Activated naive CD4-positive, alpha-beta T cell treated with anti-CD3 and anti-CD28 coated beads, Interleukin-2, amount 10 ng/mL, durations not matched to agents 7 days and 5 days (primary cell): ENCODE measurements around the gene BPIFB4.

Experiments
- CTCF ChIA-PET: fragments of 350-600 bp; sonication (Branson Sonifier 250); formaldehyde crosslinking; loops from one replicate; lab custom pipeline; 2021; ENCODE audit warnings: antibody characterized with exemption; lab: Charles Lee
- DNase-seq: peaks from one replicate; pipeline ENCODE4 v3.0.0-alpha.2; 2020
- H3K27ac Mint-ChIP-seq: one replicate; pipeline ENCODE4 v1.8.0; 2021; ENCODE audit warnings: mild to moderate bottlenecking, moderate library complexity, mixed read lengths
- H3K27me3 Mint-ChIP-seq: one replicate; pipeline ENCODE4 v1.8.0; 2021; ENCODE audit warnings: mild to moderate bottlenecking, mixed read lengths
- H3K36me3 Mint-ChIP-seq: one replicate; pipeline ENCODE4 v1.8.0; 2021; ENCODE audit warnings: mixed read lengths
- H3K4me1 Mint-ChIP-seq: one replicate; pipeline ENCODE4 v1.8.0; 2021; ENCODE audit warnings: mixed read lengths
- H3K4me3 Mint-ChIP-seq: one replicate; pipeline ENCODE4 v1.8.0; 2021; ENCODE audit warnings: mild to moderate bottlenecking, moderate library complexity, mixed read lengths
- H3K9me3 Mint-ChIP-seq: one replicate; pipeline ENCODE4 v1.8.0; 2021; ENCODE audit warnings: mixed read lengths

The BPIFB4 gene

GRCh38 chr20:33127422-33128097 is 48.1 kb downstream of the BPIFB4 start:
- Mint-ChIP-seq H3K27me3 (peaks cover 25% of the 10 kb centered on the region), H3K4me3 (no peak overlapping the region), H3K36me3 (no peaks in the 10 kb centered on the region), H3K27ac (no peak overlapping the region), H3K9me3 (no peaks in the 10 kb centered on the region), H3K4me1 (no peaks in the 10 kb centered on the region)
- no peak for DNase-seq
- CTCF ChIA-PET, result no interaction called here

- H3K36me3 Mint-ChIP-seq, result no peaks in the 10 kb centered on the region
- no peaks in the 10 kb centered on the region for H3K4me1 Mint-ChIP-seq
- no peak overlapping the region for H3K4me3 Mint-ChIP-seq
- peaks cover 12% of the 10 kb centered on the region for H3K27me3 Mint-ChIP-seq
- no peaks in the 10 kb centered on the region for H3K9me3 Mint-ChIP-seq
- no peak overlapping the region for H3K27ac Mint-ChIP-seq
- DNase-seq, result no peak
- CTCF ChIA-PET, result no interaction called here
Measured at GRCh38 chr20:33130568-33131061, 51.2 kb downstream of the BPIFB4 start.

GRCh38 chr20:33131949-33132473 is 52.6 kb downstream of the BPIFB4 start:
- Mint-ChIP-seq H3K4me1 (no peaks in the 10 kb centered on the region), H3K9me3 (no peaks in the 10 kb centered on the region), H3K27ac (no peak overlapping the region), H3K4me3 (no peak overlapping the region), H3K27me3 (peaks cover 4% of the 10 kb centered on the region), H3K36me3 (no peaks in the 10 kb centered on the region)
- DNase-seq, result no peak
- CTCF ChIA-PET, result no interaction called here

- peaks cover 4% of the 10 kb centered on the region for H3K27me3 Mint-ChIP-seq
- no peak overlapping the region for H3K27ac Mint-ChIP-seq
- no peaks in the 10 kb centered on the region for H3K9me3 Mint-ChIP-seq
- DNase-seq, result no peak
- no peak overlapping the region for H3K4me3 Mint-ChIP-seq
- no peaks in the 10 kb centered on the region for H3K4me1 Mint-ChIP-seq
- CTCF ChIA-PET, result no interaction called here
- H3K36me3 Mint-ChIP-seq, result no peaks in the 10 kb centered on the region
Measured at GRCh38 chr20:33132513-33133372, 53.3 kb downstream of the BPIFB4 start.

GRCh38 chr20:33133373-33133941 is 54.0 kb downstream of the BPIFB4 start:
- H3K9me3 Mint-ChIP-seq, result no peaks in the 10 kb centered on the region
- DNase-seq, result no peak
- CTCF ChIA-PET, result no interaction called here
- no peak overlapping the region for H3K4me3 Mint-ChIP-seq
- no peak overlapping the region for H3K27ac Mint-ChIP-seq
- no peaks in the 10 kb centered on the region for H3K36me3 Mint-ChIP-seq
- no peaks in the 10 kb centered on the region for H3K4me1 Mint-ChIP-seq
- H3K27me3 Mint-ChIP-seq, result peaks cover 2% of the 10 kb centered on the region

GRCh38 chr20:33137195-33137594 is 57.8 kb downstream of the BPIFB4 start:
- H3K9me3 Mint-ChIP-seq, result no peaks in the 10 kb centered on the region
- no peaks in the 10 kb centered on the region for H3K27me3 Mint-ChIP-seq
- no peak overlapping the region for H3K4me3 Mint-ChIP-seq
- CTCF ChIA-PET, result no interaction called here
- no peak for DNase-seq
- H3K36me3 Mint-ChIP-seq, result no peaks in the 10 kb centered on the region
- no peaks in the 10 kb centered on the region for H3K4me1 Mint-ChIP-seq
- H3K27ac Mint-ChIP-seq, result no peak overlapping the region

GRCh38 chr20:33139467-33139866 is 60.0 kb downstream of the BPIFB4 start:
- Mint-ChIP-seq H3K36me3 (no peaks in the 10 kb centered on the region), H3K4me3 (no peak overlapping the region), H3K27me3 (no peaks in the 10 kb centered on the region), H3K27ac (no peak overlapping the region), H3K9me3 (no peaks in the 10 kb centered on the region), H3K4me1 (no peaks in the 10 kb centered on the region)
- DNase-seq, result no peak
- CTCF ChIA-PET, result no interaction called here

- no peaks in the 10 kb centered on the region for H3K36me3 Mint-ChIP-seq
- H3K27ac Mint-ChIP-seq, result no peak overlapping the region
- no peak overlapping the region for H3K4me3 Mint-ChIP-seq
- DNase-seq, result no peak
- peaks cover 10% of the 10 kb centered on the region for H3K27me3 Mint-ChIP-seq
- H3K4me1 Mint-ChIP-seq, result no peaks in the 10 kb centered on the region
- no peaks in the 10 kb centered on the region for H3K9me3 Mint-ChIP-seq
- CTCF ChIA-PET, result no interaction called here
Measured at GRCh38 chr20:33145521-33145920, 66.1 kb downstream of the BPIFB4 start.

GRCh38 chr20:33147299-33147698 is 67.9 kb downstream of the BPIFB4 start:
- no peak for DNase-seq
- H3K4me3 Mint-ChIP-seq, result no peak overlapping the region
- CTCF ChIA-PET, result no interaction called here
- H3K36me3 Mint-ChIP-seq, result no peaks in the 10 kb centered on the region
- peaks cover 15% of the 10 kb centered on the region for H3K27me3 Mint-ChIP-seq
- no peaks in the 10 kb centered on the region for H3K9me3 Mint-ChIP-seq
- H3K27ac Mint-ChIP-seq, result no peak overlapping the region
- no peaks in the 10 kb centered on the region for H3K4me1 Mint-ChIP-seq

GRCh38 chr20:33148040-33148439 is 68.6 kb downstream of the BPIFB4 start:
- H3K4me3 Mint-ChIP-seq, result no peak overlapping the region
- H3K36me3 Mint-ChIP-seq, result no peaks in the 10 kb centered on the region
- DNase-seq, result no peak
- no peaks in the 10 kb centered on the region for H3K4me1 Mint-ChIP-seq
- no peak overlapping the region for H3K27ac Mint-ChIP-seq
- CTCF ChIA-PET, result no interaction called here
- H3K9me3 Mint-ChIP-seq, result no peaks in the 10 kb centered on the region
- H3K27me3 Mint-ChIP-seq, result peaks cover 22% of the 10 kb centered on the region

GRCh38 chr20:33154252-33154651 is 74.8 kb downstream of the BPIFB4 start:
- no peaks in the 10 kb centered on the region for H3K36me3 Mint-ChIP-seq
- H3K9me3 Mint-ChIP-seq, result no peaks in the 10 kb centered on the region
- DNase-seq, result no peak
- H3K4me1 Mint-ChIP-seq, result no peaks in the 10 kb centered on the region
- H3K27me3 Mint-ChIP-seq, result peaks cover 31% of the 10 kb centered on the region
- H3K4me3 Mint-ChIP-seq, result no peak overlapping the region
- no peak overlapping the region for H3K27ac Mint-ChIP-seq
- CTCF ChIA-PET, result no interaction called here

GRCh38 chr20:33158637-33159385 is 79.4 kb downstream of the BPIFB4 start:
- no peak overlapping the region for H3K4me3 Mint-ChIP-seq

GRCh38 chr20:33159713-33160112 is 80.3 kb downstream of the BPIFB4 start:
- H3K27me3 Mint-ChIP-seq, result peaks cover 15% of the 10 kb centered on the region
- CTCF ChIA-PET, result no interaction called here
- H3K4me1 Mint-ChIP-seq, result no peaks in the 10 kb centered on the region
- no peak overlapping the region for H3K27ac Mint-ChIP-seq
- no peaks in the 10 kb centered on the region for H3K36me3 Mint-ChIP-seq
- H3K4me3 Mint-ChIP-seq, result no peak overlapping the region
- DNase-seq, result no peak
- H3K9me3 Mint-ChIP-seq, result no peaks in the 10 kb centered on the region

More at GRCh38 chr20:33158637-33159385, 79.4 kb downstream of the BPIFB4 start:
- no peaks in the 10 kb centered on the region for H3K4me1 Mint-ChIP-seq
- CTCF ChIA-PET, result no interaction called here
- H3K36me3 Mint-ChIP-seq, result no peaks in the 10 kb centered on the region
- H3K27me3 Mint-ChIP-seq, result peaks cover 11% of the 10 kb centered on the region
- DNase-seq, result no peak
- no peaks in the 10 kb centered on the region for H3K9me3 Mint-ChIP-seq
- no peak overlapping the region for H3K27ac Mint-ChIP-seq

- no peak for DNase-seq
- Mint-ChIP-seq H3K4me1 (no peaks in the 10 kb centered on the region), H3K4me3 (no peak overlapping the region), H3K9me3 (no peaks in the 10 kb centered on the region), H3K36me3 (no peaks in the 10 kb centered on the region), H3K27ac (no peak overlapping the region), H3K27me3 (peaks cover 10% of the 10 kb centered on the region)
- CTCF ChIA-PET, result no interaction called here
Measured at GRCh38 chr20:33160681-33161080, 81.2 kb downstream of the BPIFB4 start.
